ENCODE measurements around the gene RND2.

GRCh38 chr17:43040655-43041054, 15.6 kb downstream of the RND2 start:
- TF ChIP-seq CTCF (IDR thresholded peaks at IDR 0.05) (no peak), EP300 (IDR thresholded peaks at IDR 0.05) (no peak), POLR2A (IDR thresholded peaks at IDR 0.05) (no peak)
